ENCODE results near the gene KCNK5. TPM values are rescaled to one million over a fixed set of nuclear protein-coding genes. Genes with fewer than 3 reads are reported as not detected.

The KCNK5 gene
- total RNA-seq, 1 donor from 2014 or later: 10.9 TPM

- ATAC-seq (no peak), DNase-seq (no peak)
- intact Hi-C loops (cut with DNase I): no loop called here
- no peak for TF ChIP-seq CTCF (IDR thresholded peaks at IDR 0.05)
- Histone ChIP-seq H3K27me3 (ENCODE audit: low read depth) (no peaks in the 10 kb centered on the region), H3K9me3 (no peaks in the 10 kb centered on the region), H3K36me3 (no peaks in the 10 kb centered on the region), H3K4me1 (peaks cover 74% of the 10 kb centered on the region), H3K4me3 (no peak overlapping the region), H3K27ac (peak overlapping the region; percentile 34)
Observed at GRCh38 chr6:39210450-39210849, 18.8 kb downstream of the KCNK5 start.

GRCh38 chr6:39209911-39210310 lies 19.4 kb downstream of the KCNK5 start:
- H3K4me3 ChIP-seq: no peak overlapping the region
- ATAC-seq (no peak), DNase-seq (no peak)
- peak overlapping the region; percentile 34 for H3K27ac ChIP-seq
- peaks cover 74% of the 10 kb centered on the region for H3K4me1 ChIP-seq
- H3K27me3 ChIP-seq (ENCODE audit: low read depth): no peaks in the 10 kb centered on the region
- H3K36me3 ChIP-seq: no peaks in the 10 kb centered on the region
- intact Hi-C loops (cut with DNase I): no loop called here
- no peaks in the 10 kb centered on the region for H3K9me3 ChIP-seq
- no peak for TF ChIP-seq CTCF (IDR thresholded peaks at IDR 0.05)

GRCh38 chr6:39209360-39209811 lies 19.9 kb downstream of the KCNK5 start:
- no peaks in the 10 kb centered on the region for H3K9me3 ChIP-seq
- H3K27me3 ChIP-seq (ENCODE audit: low read depth): no peaks in the 10 kb centered on the region
- no peak overlapping the region for H3K4me3 ChIP-seq
- H3K36me3 ChIP-seq: no peaks in the 10 kb centered on the region
- intact Hi-C loops (cut with DNase I): no loop called here
- TF ChIP-seq CTCF (IDR thresholded peaks at IDR 0.05): no peak
- DNase-seq (no peak), ATAC-seq (peak in 1 of 2 donors; percentile 6)
- H3K27ac ChIP-seq: peak overlapping the region; percentile 34
- H3K4me1 ChIP-seq: peaks cover 74% of the 10 kb centered on the region

GRCh38 chr6:39208223-39208739 lies 21.0 kb downstream of the KCNK5 start:
- H3K4me1 ChIP-seq: peaks cover 72% of the 10 kb centered on the region
- intact Hi-C loops (cut with DNase I): no loop called here
- no peaks in the 10 kb centered on the region for H3K9me3 ChIP-seq
- no peaks in the 10 kb centered on the region for H3K27me3 ChIP-seq (ENCODE audit: low read depth)
- DNase-seq (no peak), ATAC-seq (no peak)
- no peak for TF ChIP-seq CTCF (IDR thresholded peaks at IDR 0.05)
- H3K4me3 ChIP-seq: no peak overlapping the region
- H3K27ac ChIP-seq: no peak overlapping the region
- H3K36me3 ChIP-seq: no peaks in the 10 kb centered on the region

- Histone ChIP-seq H3K4me3 (no peak overlapping the region), H3K27me3 (ENCODE audit: low read depth) (no peaks in the 10 kb centered on the region), H3K4me1 (peaks cover 69% of the 10 kb centered on the region), H3K36me3 (no peaks in the 10 kb centered on the region), H3K9me3 (no peaks in the 10 kb centered on the region), H3K27ac (no peak overlapping the region)
- DNase-seq (no peak), ATAC-seq (no peak)
- intact Hi-C loops (cut with DNase I): no loop called here
- TF ChIP-seq CTCF (IDR thresholded peaks at IDR 0.05): no peak
Observed at GRCh38 chr6:39207416-39208222, 21.7 kb downstream of the KCNK5 start.

Measured in lower lobe of right lung (tissue), 2 donors.